GM15510 (cell line): Measurements from ENCODE around the gene HSH2D.

ENCODE experiments used
- POLR2A ChIP-seq: IDR thresholded peaks from 3 replicates; pipeline ENCODE4 v1.6.1; 2011; ENCODE audit warnings: borderline replicate concordance; ENCODE audit not compliant: insufficient read length; ENCODE audit errors: extremely low read depth

HSH2D gene

DNA sequence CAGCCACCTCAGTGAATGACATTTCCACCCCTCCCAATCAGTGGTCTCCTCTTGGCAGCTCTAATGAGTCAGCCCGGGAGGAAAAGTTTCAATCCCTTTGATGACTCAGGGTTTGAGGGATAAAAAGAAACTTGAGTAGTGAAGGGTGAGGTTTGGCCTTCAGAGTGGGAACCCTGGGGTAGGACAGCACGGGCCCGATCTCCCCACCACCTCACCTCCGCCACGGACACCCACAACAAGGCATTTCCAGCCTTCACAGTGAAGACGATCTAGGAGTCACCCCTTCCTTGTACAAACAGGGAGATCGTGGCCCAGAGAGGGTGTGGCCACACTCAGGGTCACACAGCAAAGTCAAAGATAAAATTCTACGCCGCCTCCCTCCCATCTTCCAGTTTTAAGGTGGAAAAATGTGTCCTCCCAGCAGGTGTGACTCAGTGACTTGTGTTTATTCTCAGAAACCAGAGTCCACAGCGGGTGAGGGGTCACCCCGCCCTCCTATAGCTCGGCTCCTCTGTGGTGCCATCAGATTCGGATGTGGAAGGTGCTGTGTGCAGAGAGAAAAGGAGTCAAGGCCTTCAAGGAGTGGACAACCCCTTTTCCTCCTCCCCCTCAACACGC lies 17.6 kb downstream of the HSH2D start:
- no peak for TF ChIP-seq POLR2A

DNA sequence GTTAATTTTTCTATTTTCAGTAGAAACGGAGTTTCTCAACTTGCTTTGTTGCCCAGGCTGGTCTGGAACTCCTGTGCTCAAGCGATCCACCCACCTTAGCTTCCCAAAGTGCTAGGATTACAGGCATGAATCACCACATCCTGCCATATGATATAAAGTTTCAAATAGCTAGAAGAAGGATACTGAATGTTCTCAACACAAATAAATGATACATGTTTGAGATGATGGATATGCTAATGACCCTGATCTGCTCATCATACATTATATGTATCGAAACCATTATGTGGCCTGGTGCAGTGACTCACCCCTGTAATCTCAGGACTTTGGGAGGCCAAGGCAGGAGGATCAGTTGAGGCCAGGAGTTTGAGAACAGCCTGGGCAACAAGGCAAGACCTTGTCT lies 18.4 kb downstream of the HSH2D start:
- TF ChIP-seq POLR2A: no peak

DNA sequence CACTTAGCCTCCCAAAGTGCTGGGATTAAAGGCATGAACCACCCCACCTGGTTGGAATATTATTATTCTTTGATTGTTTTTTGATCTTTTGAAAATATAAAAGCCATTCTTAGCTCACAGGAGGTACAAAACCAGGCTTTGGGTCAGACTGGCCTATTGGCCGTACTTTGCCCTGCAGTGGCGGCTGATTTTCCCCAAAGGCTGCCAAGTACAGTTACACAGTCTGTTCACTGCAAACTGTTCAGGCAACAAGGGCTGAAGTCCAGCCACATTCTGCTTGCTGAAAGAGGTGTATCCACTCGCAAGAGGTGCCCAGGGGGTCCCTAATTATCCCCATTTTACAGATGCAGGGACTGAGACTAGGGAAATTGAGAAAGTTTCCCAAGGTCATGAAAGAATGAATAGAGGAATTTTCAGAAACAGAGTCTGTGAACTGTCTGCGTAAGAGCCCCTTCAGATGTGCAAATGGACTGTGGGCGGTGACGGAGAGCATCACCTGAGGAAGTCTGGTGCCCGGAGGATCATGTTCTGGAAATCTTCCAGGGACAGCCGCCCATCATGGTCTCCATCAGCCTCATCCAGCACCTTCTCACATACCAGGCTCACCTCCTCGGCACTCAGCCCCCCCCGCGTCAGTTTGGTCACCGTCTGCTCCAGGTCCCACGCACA lies 20.9 kb downstream of the HSH2D start:
- TF ChIP-seq POLR2A: no peak

DNA sequence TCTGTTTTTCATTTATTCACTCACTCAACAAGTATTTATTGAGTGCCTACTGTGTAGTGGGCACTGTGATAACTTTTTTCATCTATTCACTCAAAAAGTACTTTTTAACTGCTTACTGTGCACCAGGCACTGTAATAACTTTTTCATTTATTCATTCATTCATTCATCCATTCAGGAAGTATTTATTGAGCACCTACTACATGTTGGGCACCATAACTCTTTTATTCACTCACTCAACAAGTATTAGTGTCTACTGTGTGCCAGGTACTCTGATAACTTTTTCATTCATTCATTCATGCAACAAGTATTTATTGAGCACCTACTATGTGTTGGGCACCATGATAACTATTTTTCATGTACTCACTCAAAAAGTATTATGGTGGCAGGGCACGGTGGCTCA lies 22.9 kb downstream of the HSH2D start:
- no peak for TF ChIP-seq POLR2A

DNA sequence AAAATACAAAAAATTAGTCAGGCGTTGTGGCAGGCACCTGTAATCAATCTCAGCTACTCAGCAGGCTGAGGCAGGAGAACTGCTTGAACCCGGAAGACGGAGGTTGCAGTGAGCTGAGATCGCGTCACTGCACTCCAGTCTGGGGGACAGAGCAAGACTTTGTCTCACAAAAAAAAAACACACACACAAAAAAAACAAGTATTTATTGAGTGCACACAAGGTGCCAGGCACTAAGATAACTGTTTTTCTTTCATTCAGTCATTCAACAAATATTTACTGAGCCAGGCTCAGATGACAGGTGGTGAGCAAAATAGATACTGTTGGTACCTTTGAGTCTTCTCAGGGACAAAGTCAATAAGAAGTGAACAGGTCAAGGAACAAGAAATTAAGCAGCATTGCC lies 23.6 kb downstream of the HSH2D start:
- no peak for TF ChIP-seq POLR2A

DNA sequence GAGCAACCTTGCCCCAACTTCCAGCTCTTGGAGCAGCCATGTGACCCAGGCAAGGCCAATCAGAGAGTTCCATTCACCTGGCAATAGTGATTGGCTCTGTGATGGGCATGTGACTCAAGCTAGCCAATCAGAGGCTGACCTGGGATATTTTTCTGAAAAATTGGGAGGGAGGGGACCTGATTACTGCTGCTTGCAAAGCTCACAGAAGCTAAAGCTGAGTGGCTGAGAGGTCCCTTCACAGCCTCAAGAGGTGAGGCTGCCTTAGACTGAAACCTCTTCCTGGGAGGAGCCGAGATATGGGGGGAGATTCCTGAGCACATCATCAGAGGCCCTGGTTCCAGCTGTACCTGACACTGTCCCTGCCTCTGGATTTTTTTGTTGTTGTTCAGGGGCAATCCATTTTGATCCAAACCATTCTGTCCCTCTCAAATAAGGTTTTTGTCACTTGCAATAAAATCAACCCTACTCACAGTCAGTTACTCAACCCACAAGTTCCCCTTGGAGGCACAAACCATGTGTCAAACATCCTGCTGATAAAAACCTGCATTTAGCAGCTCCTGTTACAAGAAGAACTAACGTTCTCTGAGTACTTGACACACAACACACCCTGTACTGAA lies 25.1 kb downstream of the HSH2D start:
- TF ChIP-seq POLR2A: no peak

DNA sequence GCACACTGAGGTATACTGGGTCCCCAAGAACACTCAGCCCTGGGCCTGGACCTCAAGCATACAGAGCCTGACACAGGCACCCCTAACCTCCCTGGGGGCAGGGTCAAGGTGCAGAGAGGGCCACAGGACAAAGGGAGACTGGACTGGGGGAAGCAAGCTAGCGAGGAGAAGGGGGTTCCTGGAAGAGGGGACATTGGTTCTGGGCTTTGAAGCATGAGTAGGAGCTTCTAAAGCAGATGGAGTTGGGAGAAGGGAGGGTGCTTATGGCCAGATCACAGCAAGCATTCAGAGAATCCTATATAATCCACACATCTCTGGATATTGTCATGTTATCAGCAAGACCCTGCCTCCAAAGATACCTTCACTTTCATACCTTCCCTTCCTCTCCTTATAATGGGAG lies 26.6 kb downstream of the HSH2D start:
- no peak for TF ChIP-seq POLR2A

DNA sequence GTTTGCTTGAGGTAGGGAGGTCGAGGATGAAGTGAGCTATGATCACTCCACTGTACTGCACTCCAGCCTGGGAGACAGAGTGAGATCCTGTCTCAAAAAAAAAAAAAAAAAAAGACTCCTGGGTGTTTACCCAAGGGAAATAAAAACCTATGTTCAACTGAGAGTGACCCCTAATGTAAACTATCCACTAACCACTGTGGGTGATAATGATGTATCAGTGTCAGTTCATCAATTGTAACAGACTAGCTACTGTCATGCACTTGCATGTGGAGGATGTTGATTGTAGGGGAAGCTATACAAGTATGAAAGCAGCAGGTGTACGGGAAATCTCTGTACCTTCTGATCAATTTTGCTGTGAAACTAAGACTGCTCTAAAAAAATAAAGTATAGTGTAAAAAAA lies 32.5 kb downstream of the HSH2D start:
- TF ChIP-seq POLR2A: no peak

DNA sequence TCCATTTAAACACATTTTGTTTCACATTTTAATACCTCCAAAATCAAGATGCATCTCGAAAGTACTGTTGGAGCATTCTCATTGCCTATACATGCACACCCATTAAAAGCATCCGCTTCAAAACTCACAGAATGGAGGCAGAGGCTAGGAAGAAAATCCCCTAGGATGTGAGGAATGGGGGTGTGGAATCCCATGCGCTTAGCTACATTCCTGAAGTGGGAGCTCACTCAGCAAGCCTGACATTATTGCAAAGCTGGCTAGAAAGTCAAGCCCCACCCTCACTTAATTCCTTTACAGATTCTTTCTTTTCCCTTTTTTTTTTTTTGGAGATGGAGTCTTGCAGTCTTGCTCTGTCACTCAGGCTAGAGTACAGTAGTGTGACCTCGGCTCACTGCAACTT lies 37.1 kb downstream of the HSH2D start:
- TF ChIP-seq POLR2A: no peak

DNA sequence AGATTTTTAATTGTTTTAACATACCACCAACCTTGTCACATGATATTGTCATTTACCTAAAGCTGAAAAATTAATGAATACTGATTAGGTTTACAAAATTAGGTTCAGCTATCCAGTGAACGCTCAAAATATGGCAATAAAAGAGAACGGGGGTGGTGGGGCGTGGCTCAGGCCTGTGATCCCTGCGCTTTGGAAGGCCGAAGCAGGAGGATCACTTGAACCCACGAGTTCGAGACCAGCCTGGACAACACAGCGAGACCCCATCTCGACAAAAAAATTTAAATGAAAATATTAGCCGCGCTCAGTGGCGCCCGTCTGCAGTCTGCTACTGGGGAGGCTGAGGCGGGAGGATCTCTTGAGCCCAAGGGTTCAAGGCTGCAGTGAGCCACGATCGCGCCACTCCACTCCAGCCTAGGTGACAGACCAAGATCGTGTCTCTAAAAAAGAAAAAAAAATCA lies 41.2 kb downstream of the HSH2D start:
- no peak for TF ChIP-seq POLR2A

DNA sequence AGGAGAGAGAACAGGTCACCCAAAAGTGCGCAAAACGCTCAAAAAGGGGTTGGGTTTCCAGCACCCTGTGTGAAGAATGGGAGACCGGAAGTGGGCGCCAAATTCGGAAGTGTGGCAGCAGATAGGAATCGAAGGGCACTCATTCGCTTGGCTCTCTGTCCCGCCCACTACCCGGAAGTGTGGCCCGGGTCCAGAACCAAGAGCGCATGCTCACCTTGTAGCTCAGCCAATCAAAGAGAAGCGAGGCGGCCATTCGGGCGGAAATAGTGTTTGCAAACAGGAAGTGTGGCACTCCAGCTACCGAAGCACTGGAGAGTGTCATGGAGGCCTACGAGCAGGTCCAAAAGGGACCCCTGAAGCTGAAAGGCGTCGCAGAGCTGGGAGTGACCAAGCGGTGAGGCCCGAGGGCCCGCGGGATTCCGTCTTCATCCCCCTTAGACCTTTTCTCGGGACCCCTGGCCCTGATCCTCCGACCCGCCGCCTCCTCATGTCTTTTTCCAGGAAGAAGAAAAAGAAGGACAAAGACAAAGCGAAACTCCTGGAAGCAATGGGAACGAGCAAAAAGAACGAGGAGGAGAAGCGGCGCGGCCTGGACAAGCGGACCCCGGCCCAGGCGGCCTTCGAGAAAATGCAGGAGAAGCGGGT lies 41.8 kb downstream of the HSH2D start, which contains the start of gene FAM32A:
TSS of gene FAM32A (plus strand) at position 288 of the 645 bp plus-strand sequence. CDS start at position 321, 33 bp downstream.
- TF ChIP-seq POLR2A: peak; percentile 71

DNA sequence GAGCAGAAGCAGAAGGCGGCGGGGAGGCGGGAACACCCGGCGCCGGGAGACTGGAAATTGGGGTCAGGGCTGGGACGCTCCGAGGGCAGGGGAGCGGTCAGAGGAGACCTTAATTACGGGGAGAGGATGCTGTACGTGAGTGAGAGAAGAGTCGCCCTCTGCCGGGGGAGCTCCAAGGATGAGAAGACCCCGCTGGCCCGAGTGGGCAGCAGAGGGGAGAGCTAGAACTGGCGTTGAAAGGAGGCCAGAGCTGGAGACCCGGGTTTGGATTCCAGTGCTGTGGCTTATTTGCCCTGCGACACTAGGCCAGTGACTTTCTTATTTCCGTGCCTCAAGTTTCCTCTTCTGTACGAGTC lies 42.3 kb downstream of the HSH2D start:
- TF ChIP-seq POLR2A: no peak

DNA sequence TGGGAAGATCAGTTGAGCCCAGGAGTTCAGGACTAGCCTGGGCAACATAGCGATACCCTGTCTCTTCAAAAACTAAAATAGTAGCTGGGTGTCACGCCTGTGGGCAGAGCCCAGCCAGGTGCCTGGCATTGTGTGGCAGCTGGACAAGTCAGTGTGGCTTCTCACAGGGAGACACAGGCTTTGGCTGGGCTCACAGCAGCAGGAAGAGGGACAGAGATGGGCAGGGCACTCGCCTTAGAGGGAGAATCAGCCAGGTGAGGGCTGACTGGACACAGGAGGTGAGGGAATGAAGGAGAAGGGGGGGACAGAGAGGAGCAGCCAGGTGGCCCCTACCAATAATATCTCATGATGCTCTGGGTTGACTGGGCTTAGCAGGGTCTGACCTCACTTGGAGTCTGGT lies 45.0 kb downstream of the HSH2D start:
- no peak for TF ChIP-seq POLR2A

DNA sequence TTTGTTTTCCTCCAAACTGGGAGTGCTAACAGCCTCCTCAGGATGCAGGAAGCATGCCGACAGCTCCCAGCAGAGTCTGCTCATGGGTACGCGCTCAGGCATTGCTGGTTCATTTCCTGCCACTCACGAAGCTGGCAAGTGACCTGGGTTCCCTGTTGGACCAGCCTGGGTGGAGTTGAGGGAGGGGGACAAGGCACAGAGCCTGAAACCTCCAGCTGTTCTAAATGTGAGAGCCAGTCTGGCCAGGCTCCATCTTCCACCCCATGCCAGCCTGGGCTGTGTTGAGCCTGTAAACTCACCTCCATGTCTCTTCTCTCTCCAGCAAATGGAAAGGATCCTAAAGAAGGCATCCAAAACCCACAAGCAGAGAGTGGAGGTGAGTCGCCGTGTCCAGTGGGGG lies 46.7 kb downstream of the HSH2D start:
- TF ChIP-seq POLR2A: no peak

DNA sequence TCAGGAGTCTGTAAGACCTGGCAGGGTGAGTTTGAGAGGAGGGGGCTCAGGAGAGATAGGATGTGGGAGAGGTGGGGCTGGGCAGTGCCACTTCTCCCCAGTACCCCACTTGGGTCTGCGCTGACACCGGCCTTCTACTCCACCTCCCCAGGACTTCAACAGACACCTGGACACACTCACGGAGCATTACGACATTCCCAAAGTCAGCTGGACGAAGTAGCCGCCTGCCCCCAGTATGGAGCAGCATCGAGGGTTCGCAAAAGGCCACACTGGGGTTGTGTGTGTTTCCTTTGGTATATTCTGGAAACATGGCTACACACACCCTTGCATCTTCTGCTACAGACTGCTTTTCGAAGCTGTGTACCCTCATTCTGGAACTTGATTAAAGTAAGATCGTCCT lies 47.3 kb downstream of the HSH2D start:
- no peak for TF ChIP-seq POLR2A

DNA sequence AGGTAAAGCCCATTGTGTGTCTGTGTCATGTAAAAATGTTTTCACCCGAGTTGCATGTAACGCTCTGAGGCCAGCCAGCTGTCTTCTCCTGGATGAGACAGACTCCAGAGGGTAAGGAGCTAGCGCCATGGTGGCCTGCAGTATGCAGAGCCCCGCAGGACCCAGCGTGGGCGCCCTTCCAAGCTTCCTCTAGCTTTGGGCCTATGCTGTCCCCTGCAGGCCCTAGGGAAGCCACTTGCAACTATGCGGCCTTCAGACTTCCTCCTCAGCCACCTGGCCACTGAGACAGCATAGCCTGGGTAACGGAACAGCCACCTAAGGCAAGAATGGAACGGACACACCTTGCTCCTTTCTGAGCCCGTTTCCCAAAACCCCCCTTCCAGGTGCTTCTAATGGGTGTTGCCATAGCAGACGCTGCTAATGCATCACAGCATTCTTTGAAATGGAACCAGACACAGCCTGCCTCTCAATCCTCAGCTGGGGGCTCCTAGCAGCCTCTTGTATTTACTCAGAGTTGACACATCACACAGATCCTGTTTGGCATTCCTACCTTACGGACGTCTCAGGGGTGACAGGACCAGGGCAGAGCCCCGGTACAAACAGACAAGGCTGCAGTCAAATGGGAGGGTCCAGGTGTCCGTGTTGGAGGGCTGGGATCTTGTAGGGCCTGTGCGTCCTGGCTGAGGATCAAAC lies 47.9 kb downstream of the HSH2D start:
- TF ChIP-seq POLR2A: no peak

DNA sequence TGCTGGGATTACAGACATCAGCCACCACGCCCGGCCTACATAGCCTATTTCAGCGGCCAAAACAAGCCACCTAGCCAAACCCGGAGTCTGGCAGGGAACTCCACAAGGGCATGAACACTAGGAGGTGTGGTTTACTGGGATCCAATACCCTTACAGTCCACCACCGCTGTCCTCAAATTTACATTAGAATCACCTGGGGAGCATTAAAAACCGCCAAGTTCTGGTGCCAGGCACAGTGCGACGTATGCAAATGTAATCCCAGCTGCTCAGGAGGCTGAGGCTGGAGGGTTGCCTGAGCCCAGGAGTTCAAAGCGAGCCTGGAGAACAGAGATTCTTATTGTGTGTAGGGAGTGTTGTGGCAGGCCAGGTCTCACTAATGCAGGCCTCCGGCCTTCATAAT lies 50.0 kb downstream of the HSH2D start:
- TF ChIP-seq POLR2A: no peak
